ENCODE data around the gene PSME1.

PSME1 gene

DNA sequence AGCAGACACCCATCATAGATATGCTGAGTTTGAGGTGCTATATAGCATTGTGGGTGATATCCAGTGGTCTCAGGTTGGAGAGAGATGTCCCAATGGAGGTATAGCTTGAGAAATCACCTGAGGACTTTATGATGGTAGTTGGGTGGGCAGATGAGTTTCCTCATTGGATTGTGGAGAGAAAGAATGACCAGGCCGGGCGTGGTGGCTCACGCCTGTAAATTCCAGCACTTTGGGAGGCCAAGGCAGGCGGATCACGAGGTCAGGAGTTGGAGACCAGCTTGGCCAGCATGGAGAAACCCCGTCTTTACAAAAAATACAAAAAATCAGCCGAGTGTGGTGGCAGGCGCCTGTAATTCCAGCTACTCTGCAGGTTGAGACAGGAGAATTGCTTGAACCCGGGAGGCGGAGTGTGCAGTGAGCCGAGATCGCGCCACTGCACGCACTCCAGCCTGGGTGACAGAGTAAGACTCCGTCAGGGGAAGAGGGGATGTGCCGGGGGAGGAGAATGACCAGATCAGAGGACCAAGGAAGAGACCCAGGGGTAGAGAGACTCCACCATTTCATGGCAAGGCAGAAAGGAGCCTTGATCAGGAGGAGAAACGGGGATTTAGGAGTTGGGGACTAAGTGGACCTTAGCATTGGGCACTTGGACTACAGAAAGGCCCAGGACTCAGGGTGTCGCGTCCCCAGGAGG lies 42.6 kb upstream of the PSME1 start:
- peaks cover 5% of the 10 kb centered on the region; the same call in 1 of the 2 replicates for H3K79me2 ChIP-seq (ENCODE audit: low read length)
- H3K9me3 ChIP-seq (replicated peaks; ENCODE audit: insufficient read depth, low read length) = no peaks in the 10 kb centered on the region
- no peaks in the 10 kb centered on the region for H3K9me2 ChIP-seq (replicated peaks; ENCODE audit: insufficient read depth, low read length)
- no peaks in the 10 kb centered on the region for H4K20me1 ChIP-seq (ENCODE audit: insufficient read depth, low read length)
- no peak for DNase-seq
- no peaks in the 10 kb centered on the region for H3K27me3 ChIP-seq (replicated peaks; ENCODE audit: insufficient read depth, low read length)
- H3K9ac ChIP-seq (ENCODE audit: low read length) = no peak overlapping the region
- no peaks in the 10 kb centered on the region for H3K4me1 ChIP-seq (ENCODE audit: low read length)
- no peak overlapping the region for H3K27ac ChIP-seq (ENCODE audit: low read length)
- no peak for TF ChIP-seq EZH2phosphoT487 (IDR thresholded peaks at IDR 0.05; ENCODE audit: low read length)
- TF ChIP-seq EZH2 (optimal IDR thresholded peaks at IDR 0.05; ENCODE audit: low read depth, low read length) = no peak
- TF ChIP-seq CTCF (IDR thresholded peaks at IDR 0.05; ENCODE audit: low read length) = no peak
- 0 out of 2 replicates have a peak overlapping the region, but pooled peaks have one; percentile 62 for H3K4me3 ChIP-seq (ENCODE audit: low read length)
- H3K36me3 ChIP-seq (replicated peaks; ENCODE audit: insufficient read depth, low read length) = no peaks in the 10 kb centered on the region
- H2AFZ ChIP-seq (ENCODE audit: low read length) = no peak overlapping the region
- no peaks in the 10 kb centered on the region for H3F3A ChIP-seq (ENCODE audit: insufficient read depth, low read length)
- peak overlapping the region; percentile 76; the same call in 1 of the 2 replicates for H3K4me2 ChIP-seq (ENCODE audit: low read depth, low read length)

DNA sequence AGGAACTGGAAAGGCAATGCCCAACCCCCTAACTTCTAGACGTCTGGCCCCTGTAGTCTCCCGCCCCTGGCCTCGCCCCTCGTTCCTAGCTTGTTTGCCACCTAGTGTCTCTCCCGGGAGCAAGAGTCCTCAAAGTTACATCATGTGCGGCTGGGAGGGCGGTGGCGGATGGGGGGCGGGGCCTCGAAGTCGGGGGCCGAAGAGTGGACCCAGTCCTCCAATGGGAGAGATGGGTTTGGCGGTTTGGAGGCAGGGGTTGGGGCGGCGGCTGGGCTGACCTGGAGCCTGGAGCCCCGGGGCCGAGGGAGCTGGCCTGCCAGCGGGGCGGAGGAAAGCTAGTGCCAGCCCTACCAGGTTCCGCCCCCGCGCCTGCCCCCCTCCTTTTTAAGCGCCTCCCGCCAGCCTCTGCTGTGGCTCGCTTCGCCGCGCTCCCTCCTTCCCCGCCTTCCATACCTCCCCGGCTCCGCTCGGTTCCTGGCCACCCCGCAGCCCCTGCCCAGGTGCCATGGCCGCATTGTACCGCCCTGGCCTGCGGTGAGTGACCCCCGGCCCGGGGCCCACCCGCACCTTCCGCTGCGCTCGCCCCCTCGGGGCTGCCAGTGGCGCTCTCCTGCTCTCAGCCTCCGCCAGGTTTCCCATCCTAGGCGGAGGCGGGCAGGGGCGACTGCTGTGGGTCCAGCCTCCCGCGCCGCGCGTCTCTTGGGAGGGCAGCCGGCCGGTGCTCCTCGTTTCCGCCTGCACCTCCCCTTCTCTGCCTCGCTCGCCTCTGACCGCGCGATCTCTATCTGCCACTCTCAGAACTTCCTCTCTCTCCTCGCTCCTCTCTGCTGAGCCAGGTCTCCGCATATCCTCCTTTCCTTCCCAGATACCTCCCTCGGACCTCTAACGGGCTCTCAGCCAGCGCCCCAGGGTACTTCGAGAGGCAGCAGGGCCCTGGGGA lies 41.8 kb upstream of the PSME1 start, which contains the start of gene PCK2:
Gene PCK2, plus strand, starts transcription at position 411 of the 940 bp plus-strand sequence. Its CDS starts 95 bp downstream, at position 506.
- Histone ChIP-seq H3K27me3 (replicated peaks; ENCODE audit: insufficient read depth, low read length) (no peaks in the 10 kb centered on the region), H4K20me1 (ENCODE audit: insufficient read depth, low read length) (no peaks in the 10 kb centered on the region), H3K9ac (ENCODE audit: low read length) (peak within 1 kb of the TSS; percentile 66), H3K4me3 (ENCODE audit: low read length) (peak within 1 kb of the TSS; percentile 62), H2AFZ (ENCODE audit: low read length) (peak within 1 kb of the TSS; percentile 89), H3K27ac (ENCODE audit: low read length) (peak within 1 kb of the TSS; percentile 36; the same call in 1 of the 2 replicates), H3K4me1 (ENCODE audit: low read length) (no peaks in the 10 kb centered on the region), H3K9me2 (replicated peaks; ENCODE audit: insufficient read depth, low read length) (no peaks in the 10 kb centered on the region), H3F3A (ENCODE audit: insufficient read depth, low read length) (no peaks in the 10 kb centered on the region), H3K9me3 (replicated peaks; ENCODE audit: insufficient read depth, low read length) (no peaks in the 10 kb centered on the region), H3K79me2 (ENCODE audit: low read length) (peaks cover 5% of the 10 kb centered on the region; the same call in 1 of the 2 replicates), H3K4me2 (ENCODE audit: low read depth, low read length) (peak within 1 kb of the TSS; percentile 76; the same call in 1 of the 2 replicates), H3K36me3 (replicated peaks; ENCODE audit: insufficient read depth, low read length) (no peaks in the 10 kb centered on the region)
- DNase-seq = peak; percentile 49
- TF ChIP-seq EZH2 (optimal IDR thresholded peaks at IDR 0.05; ENCODE audit: low read depth, low read length) (no peak), EZH2phosphoT487 (IDR thresholded peaks at IDR 0.05; ENCODE audit: low read length) (no peak), CTCF (IDR thresholded peaks at IDR 0.05; ENCODE audit: low read length) (no peak)

DNA sequence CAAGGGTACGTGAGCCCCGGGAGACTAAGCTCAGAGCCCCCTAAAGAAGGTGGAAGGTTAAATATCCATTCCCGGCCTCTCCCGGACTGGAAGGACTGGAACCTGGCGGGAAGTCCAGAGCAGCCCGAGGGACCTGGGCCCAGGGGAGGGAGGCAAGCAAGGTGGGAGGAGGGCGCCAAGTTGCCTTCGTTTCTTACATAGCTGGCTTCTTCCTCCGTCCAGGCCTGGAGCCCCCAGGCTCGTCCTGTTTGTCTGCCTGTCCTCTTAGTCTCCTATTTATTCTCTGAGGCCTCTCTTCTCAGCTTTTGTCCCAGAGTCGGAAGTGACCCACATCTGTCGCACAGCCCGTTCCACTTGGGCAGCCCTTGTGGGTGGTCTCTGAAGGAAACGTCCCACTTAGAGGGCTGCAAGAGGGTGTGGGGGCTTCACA lies 41.1 kb upstream of the PSME1 start:
- DNase-seq = no peak
- Histone ChIP-seq H3K4me3 (ENCODE audit: low read length) (peak overlapping the region; percentile 62), H3K27me3 (replicated peaks; ENCODE audit: insufficient read depth, low read length) (no peaks in the 10 kb centered on the region), H3F3A (ENCODE audit: insufficient read depth, low read length) (no peaks in the 10 kb centered on the region), H3K79me2 (ENCODE audit: low read length) (peaks cover 5% of the 10 kb centered on the region; the same call in 1 of the 2 replicates), H2AFZ (ENCODE audit: low read length) (peak overlapping the region; percentile 89), H4K20me1 (ENCODE audit: insufficient read depth, low read length) (no peaks in the 10 kb centered on the region), H3K9me2 (replicated peaks; ENCODE audit: insufficient read depth, low read length) (no peaks in the 10 kb centered on the region), H3K27ac (ENCODE audit: low read length) (peak overlapping the region; percentile 36; the same call in 1 of the 2 replicates), H3K9ac (ENCODE audit: low read length) (peak overlapping the region; percentile 66), H3K36me3 (replicated peaks; ENCODE audit: insufficient read depth, low read length) (no peaks in the 10 kb centered on the region), H3K4me1 (ENCODE audit: low read length) (no peaks in the 10 kb centered on the region), H3K9me3 (replicated peaks; ENCODE audit: insufficient read depth, low read length) (no peaks in the 10 kb centered on the region), H3K4me2 (ENCODE audit: low read depth, low read length) (peak overlapping the region; percentile 76; the same call in 1 of the 2 replicates)
- TF ChIP-seq EZH2phosphoT487 (IDR thresholded peaks at IDR 0.05; ENCODE audit: low read length) (no peak), EZH2 (optimal IDR thresholded peaks at IDR 0.05; ENCODE audit: low read depth, low read length) (no peak), CTCF (IDR thresholded peaks at IDR 0.05; ENCODE audit: low read length) (no peak)

Data from MM.1S (cell line).